COLO829 (cell line): ENCODE results near the gene CMSS1.

ENCODE experiments used
- DNase-seq: peaks from one replicate; pipeline ENCODE4 v3.0.0; 2012; ENCODE audit warnings: low spot score

Gene CMSS1

DNA sequence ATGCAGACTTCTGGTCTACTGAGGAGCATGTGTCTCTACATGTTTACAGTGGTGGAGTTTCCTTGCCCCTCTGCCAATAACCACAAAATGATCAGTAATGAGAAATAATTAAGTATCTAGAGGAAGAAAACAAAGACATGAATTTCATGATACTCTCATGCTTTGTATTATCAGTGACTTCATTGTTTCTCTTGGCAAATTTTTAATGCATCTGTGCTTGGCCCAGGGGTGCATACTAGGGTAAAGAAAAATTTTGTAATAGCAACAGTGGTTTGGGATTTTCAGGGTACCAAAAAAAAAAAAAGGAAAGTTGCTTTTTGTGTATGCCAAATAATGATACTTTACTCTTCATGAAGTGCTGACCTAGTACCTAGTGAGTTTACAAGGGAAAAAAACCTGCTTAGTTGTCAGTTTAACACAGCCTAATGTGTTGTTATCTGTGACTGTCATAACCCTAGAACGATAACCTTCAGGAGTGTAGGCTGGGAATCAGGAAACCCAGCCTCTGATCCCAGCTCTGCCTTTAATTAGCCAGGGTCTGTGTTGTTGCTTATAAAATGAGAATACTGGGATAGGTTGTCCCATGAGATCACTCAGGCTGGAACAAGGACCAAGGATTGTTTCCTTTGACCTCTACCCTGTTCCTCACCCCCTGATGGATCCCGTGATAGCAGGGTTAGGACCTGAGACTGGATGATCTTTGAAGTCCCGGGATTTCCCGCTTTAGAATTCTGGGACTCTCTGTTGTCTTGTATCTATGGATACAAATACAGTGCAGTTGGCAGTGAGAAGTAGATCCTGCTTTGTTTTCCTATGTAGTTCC, 117.5 kb downstream of the CMSS1 start:
- peak; percentile 18 for DNase-seq

DNA sequence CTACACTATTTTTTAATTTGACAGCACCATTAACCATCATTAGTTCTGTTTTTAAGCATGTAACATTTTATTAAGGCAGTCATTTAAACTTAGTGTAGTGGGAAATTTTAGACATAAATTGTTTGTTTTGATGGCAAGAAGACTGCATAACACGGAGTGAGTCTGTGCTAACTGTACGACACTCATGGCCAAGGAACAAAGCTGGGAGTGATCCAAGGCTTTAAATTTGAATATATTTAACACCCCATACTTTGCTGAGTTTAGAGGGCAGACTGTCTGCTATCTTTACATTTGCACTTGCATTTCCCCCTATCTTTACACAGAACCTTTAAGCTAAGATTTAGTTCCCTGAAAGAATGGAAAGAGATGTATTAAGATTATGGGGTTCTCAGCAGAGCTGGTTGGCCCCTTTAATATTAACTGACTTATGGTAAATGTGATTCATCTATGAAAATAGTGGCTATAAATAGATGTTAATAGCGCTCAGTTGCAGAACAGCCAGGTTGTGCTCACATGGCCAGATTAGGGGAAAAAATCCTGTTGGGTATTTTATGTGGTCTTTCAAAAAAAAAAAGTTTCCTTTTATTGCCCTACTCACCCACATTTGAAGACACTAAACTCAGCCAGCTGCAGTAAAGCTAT, 120.7 kb downstream of the CMSS1 start:
- DNase-seq: no peak

DNA sequence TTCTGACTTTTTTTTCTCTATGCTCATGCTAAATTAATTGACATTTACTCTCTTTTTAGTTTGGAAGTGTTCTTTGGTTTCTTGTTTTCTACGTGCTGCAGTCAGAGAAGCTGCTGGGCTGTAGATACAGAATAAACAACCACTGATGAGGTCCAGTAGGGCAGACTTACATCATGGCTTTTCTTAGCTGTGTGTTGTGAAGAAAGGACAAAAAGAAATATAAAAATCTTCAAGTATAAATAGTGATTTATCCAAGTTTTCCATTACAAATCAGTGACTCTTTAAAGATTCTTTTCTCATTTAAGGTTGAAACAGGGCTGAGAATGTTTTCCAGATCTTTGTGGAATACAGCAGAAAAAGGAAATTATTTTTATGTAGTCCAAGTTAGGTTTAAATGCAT, 122.2 kb downstream of the CMSS1 start:
- no peak for DNase-seq

- DNase-seq: no peak
Measured at GRCh38 chr3:99940350-99940749, 122.7 kb downstream of the CMSS1 start.

- no peak for DNase-seq
Measured at GRCh38 chr3:99941211-99941610, 123.5 kb downstream of the CMSS1 start.

- DNase-seq: no peak
Measured at GRCh38 chr3:99943931-99944761, 126.5 kb downstream of the CMSS1 start.

GRCh38 chr3:99945328-99945995, 127.8 kb downstream of the CMSS1 start:
- peak; percentile 42 for DNase-seq

GRCh38 chr3:99947356-99947755, 129.7 kb downstream of the CMSS1 start:
- DNase-seq: no peak

DNA sequence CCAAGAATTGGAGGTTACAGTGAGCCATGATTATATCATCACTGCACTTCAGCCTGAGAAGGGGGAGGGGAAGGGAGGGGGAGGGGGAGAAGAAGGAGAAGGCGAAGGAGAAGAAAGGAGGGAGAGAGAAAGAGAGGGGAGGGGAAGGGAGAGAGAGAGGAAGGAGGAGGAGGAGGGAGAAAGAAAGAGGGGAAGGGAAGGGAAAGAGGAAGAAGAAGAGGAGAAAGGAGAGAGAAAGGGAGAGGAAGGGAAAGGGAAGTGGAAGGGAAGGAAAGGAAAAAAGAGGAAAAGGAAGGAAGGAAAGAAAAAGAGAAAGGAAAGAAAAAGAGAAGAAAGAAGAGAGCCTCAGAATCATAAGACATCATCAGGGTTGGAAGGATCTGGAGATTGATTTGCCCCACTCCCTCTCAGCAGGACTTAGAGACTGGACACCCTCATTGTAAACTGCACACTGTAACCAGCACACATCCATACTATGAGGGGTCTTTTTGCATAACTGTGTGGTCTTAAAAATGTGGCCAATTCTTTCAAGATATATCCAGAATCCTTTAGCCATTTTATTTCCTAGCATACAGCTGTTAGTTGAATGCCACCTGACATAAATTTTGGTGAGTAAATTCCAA, 130.9 kb downstream of the CMSS1 start:
- no peak for DNase-seq

DNA sequence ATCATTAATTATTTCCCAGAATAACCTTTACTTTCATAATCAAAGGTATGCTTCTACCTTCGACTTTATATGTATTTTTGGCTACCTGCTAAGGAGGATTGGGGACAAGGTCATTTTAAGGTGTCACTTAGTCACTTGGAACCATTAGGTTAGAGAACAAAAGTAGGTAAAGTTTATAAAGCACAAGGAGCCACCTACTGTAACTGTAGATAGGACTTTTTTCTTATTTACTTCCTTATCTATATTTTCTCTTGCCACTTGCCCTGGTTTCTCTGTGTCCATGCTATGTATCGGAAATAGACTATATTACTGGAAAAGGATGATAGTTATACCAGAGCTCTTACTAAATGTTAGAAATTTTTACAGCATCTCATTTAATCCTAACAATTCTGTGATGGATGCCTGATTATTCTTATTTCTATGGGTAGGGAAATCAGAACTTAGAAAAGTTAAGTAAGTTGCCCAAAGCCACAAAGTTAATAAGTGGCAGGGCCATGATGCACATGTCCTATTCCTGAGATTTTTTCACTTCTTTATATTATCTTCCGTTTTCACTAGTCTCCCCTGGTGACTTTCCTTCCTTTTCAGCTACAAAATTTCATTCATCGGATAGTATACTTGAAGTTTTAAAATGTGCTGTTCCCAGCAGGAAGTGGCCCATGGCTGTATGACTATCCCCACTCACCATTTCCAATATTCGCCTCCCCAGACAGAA, 132.5 kb downstream of the CMSS1 start:
- DNase-seq: no peak

DNA sequence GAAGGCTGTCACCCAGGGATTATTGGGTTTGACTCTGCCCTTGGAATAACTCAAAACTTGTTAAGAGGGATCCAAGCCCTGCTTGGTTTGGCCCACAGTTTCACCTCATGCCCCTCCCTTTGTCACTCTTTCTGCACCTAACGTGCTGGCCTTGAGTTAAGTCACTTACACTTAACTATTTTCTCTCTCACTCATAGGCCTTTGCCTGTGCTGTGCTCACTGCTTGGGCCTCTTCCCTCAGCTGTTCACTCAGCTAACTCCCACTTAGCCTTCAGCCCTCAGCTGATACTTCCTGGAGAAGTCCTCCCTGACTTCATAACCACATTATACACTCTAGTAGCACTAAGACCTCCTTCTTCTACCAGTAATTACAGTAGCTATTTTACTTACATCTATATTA, 133.3 kb downstream of the CMSS1 start:
- no peak for DNase-seq

DNA sequence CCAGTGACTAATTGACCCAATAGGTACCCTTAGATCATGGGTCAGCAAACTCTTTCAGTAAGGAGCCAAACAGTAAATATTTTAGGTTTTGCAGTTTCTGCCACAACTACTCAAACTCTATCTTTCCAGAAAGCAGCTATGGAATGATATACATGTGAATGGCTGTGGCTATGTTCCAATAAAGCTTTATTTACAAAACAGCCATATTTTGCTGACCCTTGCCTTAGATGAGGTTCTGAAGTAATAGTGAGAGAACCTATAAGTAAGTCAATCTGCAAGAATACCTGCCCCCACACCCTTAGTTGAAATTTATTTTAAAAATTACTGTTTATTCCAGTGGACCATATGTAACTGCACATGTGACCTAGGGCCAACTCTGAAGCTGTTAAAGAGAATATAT, 134.0 kb downstream of the CMSS1 start:
- no peak for DNase-seq

DNA sequence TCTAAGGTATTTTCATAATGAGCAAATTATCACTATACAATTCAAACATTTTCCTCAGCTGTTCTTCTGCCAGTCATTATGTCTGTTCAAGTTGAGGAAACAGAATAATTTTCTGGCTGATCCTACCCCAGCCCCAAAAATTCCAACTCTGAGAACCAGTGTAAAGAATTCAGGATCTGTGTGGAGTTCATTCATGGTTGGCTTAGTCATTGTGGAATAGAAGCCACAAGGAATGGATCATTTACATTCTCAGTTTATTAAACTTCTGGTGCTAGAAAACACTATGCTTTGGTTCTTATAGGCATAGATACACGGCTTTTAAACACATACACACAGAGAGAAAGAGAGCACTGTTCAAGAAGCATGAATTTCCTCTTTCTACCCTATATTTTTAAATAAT, 134.6 kb downstream of the CMSS1 start:
- DNase-seq: peak; percentile 93

- DNase-seq: peak; percentile 14
Measured at GRCh38 chr3:99953596-99953995, 135.9 kb downstream of the CMSS1 start.

- DNase-seq: no peak
Measured at GRCh38 chr3:99954914-99955644, 137.4 kb downstream of the CMSS1 start.

GRCh38 chr3:99955773-99956562, 138.3 kb downstream of the CMSS1 start:
- no peak for DNase-seq

DNA sequence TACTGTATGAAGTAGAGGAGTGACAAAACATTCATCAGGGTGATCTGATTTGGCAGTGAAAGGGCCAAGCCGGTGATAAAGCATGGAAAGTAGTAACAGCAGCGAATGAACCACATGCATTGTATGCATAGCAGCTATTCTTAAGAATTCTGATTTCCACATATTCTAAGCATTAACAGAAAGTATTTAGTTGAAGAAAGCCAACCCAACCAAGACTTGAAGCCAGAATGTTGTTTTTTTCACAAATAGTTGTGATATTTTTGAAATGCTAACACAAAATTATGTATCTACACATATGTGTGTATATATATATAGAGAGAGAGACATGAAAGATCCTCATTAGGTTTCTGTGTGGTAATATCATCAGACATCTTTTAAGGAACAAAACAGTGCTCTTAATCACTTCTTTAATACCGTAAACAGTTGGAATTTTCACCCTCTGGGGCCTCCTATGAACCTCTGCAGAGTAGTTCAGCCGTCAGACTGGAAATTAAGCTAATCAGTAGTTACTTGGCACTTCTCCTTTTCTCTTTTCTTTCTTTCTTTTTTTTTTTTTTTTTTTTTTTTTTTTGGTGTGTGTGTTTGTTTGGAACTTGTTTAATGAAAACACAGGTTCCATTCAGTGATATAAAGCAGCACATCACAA, 139.6 kb downstream of the CMSS1 start:
- no peak for DNase-seq

- DNase-seq: no peak
Measured at GRCh38 chr3:99958222-99958912, 140.7 kb downstream of the CMSS1 start.
